Skin epidermis (tissue), 12 donors: Measurements from ENCODE around the gene HYAL3.
"Not testable (repeated sequence)": the region's sequence is repeated elsewhere in the genome, so short reads cannot be mapped to it uniquely, and the experiment has no call there.

ENCODE experiments used
- H3K27ac ChIP-seq, 21 experiments: fragments of 200-600 bp; sonication (generic) in 11 of 21; one replicate each; pipeline ENCODE4 v1.5.0; 2020; ENCODE audit warnings: mild to moderate bottlenecking in 3 of 21, inconsistent platforms in 2 of 21, moderate library complexity in 2 of 21
- H3K4me3 ChIP-seq, 7 experiments: fragments of 200-600 bp; sonication (generic) in 2 of 7; one replicate each; pipeline ENCODE4 v1.5.0; 2020; ENCODE audit warnings: inconsistent platforms in 2 of 7, mild to moderate bottlenecking in 2 of 7, moderate library complexity in 1 of 7

HYAL3 gene

GRCh38 chr3:50264964-50265485 lies 34.2 kb downstream of the HYAL3 start:
- H3K4me3 ChIP-seq: no peak overlapping the region
- H3K27ac ChIP-seq: peak overlapping the region in 17 of 21 experiments; percentile 13 to 85 (median 56)

DNA sequence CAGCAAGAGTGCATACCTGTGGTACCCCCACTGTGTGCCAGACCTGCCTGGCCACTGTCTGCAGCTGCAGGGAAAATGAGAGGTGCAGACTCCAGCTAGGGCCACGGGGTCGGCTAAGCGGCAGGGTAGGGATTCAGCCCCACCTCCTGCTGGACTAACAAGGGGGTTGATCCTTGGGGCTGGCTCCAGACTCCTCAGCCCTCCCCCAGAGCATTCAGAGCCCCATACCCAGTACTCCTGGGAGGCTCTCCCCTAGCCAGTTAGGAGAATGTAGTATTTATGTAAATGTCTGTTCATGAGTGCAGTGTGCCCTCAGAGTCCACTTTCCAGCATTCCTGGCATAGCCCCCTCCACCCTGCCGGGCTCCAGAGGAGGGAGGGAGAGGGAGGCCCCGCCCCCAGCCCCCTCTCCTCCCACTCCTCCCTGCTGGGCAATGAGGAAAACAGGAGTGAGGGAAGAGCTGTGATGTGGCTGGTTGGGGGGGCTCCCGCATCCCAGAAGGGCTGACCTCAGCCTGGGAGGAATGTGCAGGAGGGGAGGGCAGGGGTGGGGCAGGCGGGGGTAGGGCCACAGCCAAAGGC lies 34.7 kb downstream of the HYAL3 start:
- H3K4me3 ChIP-seq: no peak overlapping the region
- peak overlapping the region in 17 of 21 experiments; percentile 9 to 85 (median 61) for H3K27ac ChIP-seq

GRCh38 chr3:50263478-50264382 lies 35.5 kb downstream of the HYAL3 start:
- no peak overlapping the region for H3K4me3 ChIP-seq
- peak overlapping the region in 16 of 21 experiments; percentile 5 to 85 (median 36) for H3K27ac ChIP-seq

- Histone ChIP-seq H3K27ac (peak overlapping the region in 3 of 21 experiments; percentile 11 to 33 (median 21)), H3K4me3 (no peak overlapping the region)
Measured at GRCh38 chr3:50262778-50263177, 36.4 kb downstream of the HYAL3 start.

- H3K27ac ChIP-seq: peak overlapping the region in 2 of 21 experiments; percentile 96 to 99
- not testable (repeated sequence) for H3K4me3 ChIP-seq
Measured at GRCh38 chr3:50262200-50262599, 37.0 kb downstream of the HYAL3 start.

DNA sequence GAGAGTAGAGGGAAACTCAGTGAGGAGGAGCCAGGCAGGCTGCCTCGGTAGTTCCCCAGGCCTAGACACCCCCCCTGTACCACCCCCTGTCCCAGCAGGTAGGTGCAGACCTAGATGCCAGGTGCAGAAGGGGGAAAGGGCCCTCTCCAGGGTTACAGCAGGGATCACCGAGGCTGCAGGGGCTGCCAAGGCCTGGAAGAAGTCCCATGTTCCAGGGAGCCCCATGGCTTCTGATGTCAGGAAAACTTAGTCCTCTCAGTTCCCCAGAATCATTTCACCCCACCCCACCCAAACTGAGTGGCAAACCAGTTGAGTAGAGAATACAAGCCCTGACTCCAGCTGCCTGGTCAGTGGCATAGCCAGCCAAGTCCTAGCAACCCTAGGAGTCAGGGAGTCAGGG lies 37.7 kb downstream of the HYAL3 start:
- Histone ChIP-seq H3K27ac (peak overlapping the region in 17 of 21 experiments; percentile 1 to 99 (median 96)), H3K4me3 (no peak overlapping the region)

DNA sequence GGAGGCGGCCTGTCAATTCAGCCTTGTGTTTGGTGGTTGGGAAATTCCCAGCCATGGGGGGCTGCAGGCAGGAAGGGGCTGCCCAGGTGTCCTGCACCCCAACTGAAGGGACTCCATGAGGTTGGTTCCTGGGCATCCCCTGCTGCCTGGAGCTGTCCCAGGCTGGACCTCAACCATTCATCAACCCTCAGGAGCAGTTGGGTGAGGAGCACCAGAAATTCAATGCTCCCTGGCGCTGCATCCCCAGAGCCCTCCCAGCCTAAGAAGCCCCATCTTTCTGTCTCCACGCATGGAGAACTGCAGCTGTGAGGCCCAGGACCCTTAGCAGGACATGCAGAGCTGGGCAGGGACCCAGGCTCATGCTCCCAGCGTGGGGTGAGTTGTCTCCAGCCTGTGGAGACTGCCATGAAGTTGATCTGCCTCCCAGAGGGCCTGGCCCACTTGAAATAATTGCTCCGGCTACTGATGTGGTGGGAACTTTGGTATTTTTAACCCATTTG lies 38.2 kb downstream of the HYAL3 start:
- H3K4me3 ChIP-seq: peak overlapping the region in 5 of 7 experiments; percentile 39 to 64 (median 53)

GRCh38 chr3:50260027-50260941 lies 38.9 kb downstream of the HYAL3 start:
- H3K4me3 ChIP-seq: peak overlapping the region; percentile 39 to 64 (median 50)

More for the DNA sequence above, 38.2 kb downstream of the HYAL3 start:
- H3K27ac ChIP-seq: peak overlapping the region in 20 of 21 experiments; percentile 77 to 99 (median 96)

DNA sequence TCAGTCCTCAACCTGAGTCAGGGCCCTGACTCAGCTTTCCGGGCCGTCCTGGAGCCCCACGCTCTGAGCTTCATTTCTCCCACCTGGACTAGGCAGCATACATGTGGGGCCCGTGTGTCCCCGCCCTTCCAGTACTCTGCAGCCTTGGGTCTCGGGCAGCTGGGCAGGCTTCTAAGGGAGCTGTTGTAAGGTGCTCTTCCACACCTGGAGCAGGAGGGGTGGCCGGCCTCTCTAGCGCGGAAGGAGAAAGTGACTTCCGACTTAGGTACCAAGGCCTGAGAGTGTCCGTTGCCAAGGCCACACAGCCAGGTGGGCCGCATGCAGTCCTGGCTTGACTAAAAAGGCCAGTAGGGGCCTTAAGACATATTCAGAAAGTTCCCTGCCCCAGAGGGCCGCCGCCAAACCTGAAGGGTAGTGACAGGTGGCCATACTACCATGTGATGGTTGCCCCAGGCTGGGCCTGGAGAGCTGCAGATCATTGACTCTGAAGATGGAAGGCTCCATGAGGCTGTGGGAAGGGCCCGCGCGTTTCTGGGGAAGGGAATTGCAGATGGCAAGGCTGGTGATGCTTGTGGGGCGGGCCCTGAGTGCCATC lies 39.7 kb downstream of the HYAL3 start:
- Histone ChIP-seq H3K27ac (peak overlapping the region in 19 of 21 experiments; percentile 16 to 99 (median 96)), H3K4me3 (peak overlapping the region in 5 of 7 experiments; percentile 40 to 64 (median 53))

More at GRCh38 chr3:50260027-50260941, 38.9 kb downstream of the HYAL3 start:
- H3K27ac ChIP-seq: peak overlapping the region; percentile 77 to 99 (median 96)

- Histone ChIP-seq H3K27ac (peak overlapping the region in 15 of 21 experiments; percentile 4 to 99 (median 96)), H3K4me3 (no peak overlapping the region)
Measured at GRCh38 chr3:50258979-50259378, 40.2 kb downstream of the HYAL3 start.

DNA sequence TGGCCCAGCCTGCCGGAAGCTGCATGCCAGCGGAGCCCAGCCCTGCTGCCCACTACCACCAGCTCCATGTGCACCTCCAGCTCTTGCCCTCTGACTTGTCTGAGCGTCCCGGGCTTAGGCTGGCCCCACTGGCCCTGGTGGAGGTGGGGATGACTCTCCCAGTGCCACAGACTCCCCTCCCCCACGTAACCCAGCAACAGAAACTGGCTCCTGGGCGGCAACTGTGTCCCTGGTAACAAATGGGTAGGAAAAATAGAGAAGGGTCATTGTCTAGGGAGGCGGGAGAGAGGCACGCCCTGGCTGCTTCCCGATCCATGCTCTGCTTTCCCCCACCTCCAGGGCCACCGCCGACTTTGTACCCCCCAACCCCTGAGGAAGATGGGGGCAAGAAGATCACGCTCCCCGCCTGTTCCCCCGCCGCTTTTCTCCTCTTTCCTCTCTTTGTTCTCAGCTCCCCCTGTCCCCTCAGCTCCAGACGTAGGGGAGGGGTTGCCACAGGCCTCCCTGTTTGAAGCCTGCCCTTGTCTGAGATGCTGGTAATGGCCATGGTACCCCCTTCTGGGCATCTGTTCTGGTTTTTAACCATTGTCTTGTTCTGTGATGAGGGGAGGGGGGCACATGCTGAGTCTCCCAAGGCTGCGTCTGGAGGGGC lies 41.0 kb downstream of the HYAL3 start:
- Histone ChIP-seq H3K27ac (peak overlapping the region in 12 of 21 experiments; percentile 41 to 99 (median 96)), H3K4me3 (no peak overlapping the region)

DNA sequence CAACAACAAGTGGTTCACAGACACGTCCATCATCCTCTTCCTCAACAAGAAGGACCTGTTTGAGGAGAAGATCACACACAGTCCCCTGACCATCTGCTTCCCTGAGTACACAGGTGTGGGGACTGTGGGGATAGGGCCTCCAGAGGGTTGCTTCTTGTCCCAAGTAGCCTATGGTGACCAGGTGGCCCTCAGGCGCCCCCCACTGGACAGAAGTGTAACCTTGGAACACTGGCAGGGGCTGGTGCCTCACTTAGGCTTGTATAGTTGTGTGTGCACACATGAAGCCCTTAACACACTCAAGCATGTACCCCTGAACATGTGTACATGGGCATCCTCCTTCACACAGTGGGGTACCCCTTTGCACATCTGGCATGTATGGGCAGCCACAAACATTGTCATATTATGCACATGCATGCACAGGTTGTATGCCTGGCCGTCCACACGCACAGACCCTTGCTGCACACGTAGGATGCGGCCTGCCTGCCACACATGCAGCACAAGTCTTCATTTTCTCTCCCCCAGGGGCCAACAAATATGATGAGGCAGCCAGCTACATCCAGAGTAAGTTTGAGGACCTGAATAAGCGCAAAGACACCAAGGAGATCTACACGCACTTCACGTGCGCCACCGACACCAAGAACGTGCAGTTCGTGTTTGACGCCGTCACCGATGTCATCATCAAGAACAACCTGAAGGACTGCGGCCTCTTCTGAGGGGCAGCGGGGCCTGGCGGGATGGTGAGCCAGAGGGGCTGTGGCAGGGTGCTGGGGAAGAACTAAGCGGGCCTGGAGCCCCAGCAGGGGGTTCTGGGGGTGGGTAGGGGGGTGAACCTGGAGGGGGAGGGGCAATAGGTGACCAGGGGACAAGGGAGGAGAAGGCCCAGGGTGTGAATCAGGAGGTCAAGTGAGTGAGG lies 42.0 kb downstream of the HYAL3 start:
- H3K27ac ChIP-seq: peak overlapping the region in 9 of 21 experiments; percentile 27 to 98 (median 46)

GRCh38 chr3:50255251-50255615 lies 44.0 kb downstream of the HYAL3 start:
- no peak overlapping the region for H3K4me3 ChIP-seq
- H3K27ac ChIP-seq: peak overlapping the region in 19 of 21 experiments; percentile 22 to 91 (median 75)

More for the DNA sequence above, 42.0 kb downstream of the HYAL3 start:
- no peak overlapping the region for H3K4me3 ChIP-seq

- H3K27ac ChIP-seq: peak overlapping the region in 20 of 21 experiments; percentile 22 to 91 (median 74)
- H3K4me3 ChIP-seq: no peak overlapping the region
Measured at GRCh38 chr3:50254577-50255250, 44.5 kb downstream of the HYAL3 start.

- no peak overlapping the region for H3K4me3 ChIP-seq
- H3K27ac ChIP-seq: peak overlapping the region in 13 of 21 experiments; percentile 17 to 90 (median 55)
Measured at GRCh38 chr3:50251220-50251619, 48.0 kb downstream of the HYAL3 start.

DNA sequence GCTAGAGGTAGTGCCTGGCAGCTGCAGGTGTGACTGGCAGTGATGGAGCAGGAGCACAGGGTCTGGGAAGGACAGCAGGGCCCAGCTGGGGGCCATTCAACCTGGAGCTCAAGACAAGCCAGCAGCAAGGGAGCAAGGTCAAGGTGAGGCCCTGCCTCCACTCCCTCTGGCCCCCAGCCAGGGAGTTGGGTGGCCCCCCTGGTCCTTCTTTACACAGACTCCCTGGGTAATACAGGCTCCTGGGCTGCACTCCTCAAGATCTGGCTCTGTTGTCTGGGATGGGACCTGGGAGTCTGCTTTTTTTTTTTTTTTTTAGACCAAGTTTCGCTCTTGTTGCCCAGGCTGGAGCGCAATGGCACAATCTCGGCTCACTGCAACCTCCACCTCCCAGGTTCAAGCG lies 48.7 kb downstream of the HYAL3 start:
- no peak overlapping the region for H3K4me3 ChIP-seq
- peak overlapping the region in 9 of 21 experiments; percentile 20 to 91 (median 74) for H3K27ac ChIP-seq
